ENCODE measurements around the gene SLC9A4.

Gene SLC9A4

DNA sequence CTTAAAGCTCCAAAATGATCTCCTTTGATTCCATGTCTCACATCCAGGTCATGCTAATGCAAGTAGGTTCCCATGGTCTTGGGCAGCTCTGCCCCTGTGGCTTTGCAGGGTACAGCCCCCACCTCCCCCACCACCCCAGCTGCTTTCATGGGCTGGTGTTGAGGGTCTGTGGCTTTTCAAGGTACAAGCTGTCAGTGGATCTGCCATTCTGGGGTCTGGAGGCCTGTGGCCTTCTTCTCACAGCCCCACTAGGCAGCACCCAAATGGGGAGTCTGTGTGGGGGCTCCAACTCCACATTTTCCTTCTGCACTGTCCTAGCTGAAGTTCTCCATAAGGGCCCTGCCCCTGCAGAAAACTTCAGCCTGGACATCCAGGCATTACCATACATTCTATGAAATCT lies 19.0 kb downstream of the SLC9A4 start:
- H3K36me3 Mint-ChIP-seq, result no peaks in the 10 kb centered on the region
- no peaks in the 10 kb centered on the region for H3K9me3 Mint-ChIP-seq
- peaks cover 27% of the 10 kb centered on the region for H3K27me3 Mint-ChIP-seq
- no peak for DNase-seq
- H3K4me3 Mint-ChIP-seq, result no peak overlapping the region
- H3K4me1 Mint-ChIP-seq, result peaks cover 5% of the 10 kb centered on the region
- CTCF ChIA-PET, result interaction anchor here (1.1 kb wide), 1 partner anchor 9 kb away, joined by 3 read pairs; no protein-coding TSS in a partner anchor
- no peak overlapping the region for H3K27ac Mint-ChIP-seq

DNA sequence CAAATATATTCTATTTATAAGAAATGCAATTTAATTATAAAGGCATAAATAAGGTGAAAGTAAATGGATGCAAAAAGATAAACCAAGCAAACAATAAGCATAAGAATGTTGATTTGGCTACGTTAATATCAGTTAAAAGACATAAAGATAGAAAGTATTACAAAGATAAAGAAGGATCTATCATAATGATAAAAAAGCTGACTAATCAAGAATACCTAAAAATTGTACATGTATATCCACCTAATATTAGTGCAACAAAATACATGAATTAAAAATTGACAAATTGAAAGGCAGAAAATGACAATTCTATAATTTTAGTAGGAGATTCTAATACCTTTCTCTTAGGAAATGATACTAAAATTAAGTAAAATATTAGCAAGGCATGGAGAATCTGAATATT lies 21.5 kb downstream of the SLC9A4 start:
- Mint-ChIP-seq H3K27ac (no peak overlapping the region), H3K36me3 (no peaks in the 10 kb centered on the region), H3K27me3 (peaks cover 27% of the 10 kb centered on the region), H3K9me3 (no peaks in the 10 kb centered on the region), H3K4me3 (no peak overlapping the region), H3K4me1 (peaks cover 4% of the 10 kb centered on the region)
- CTCF ChIA-PET, result no interaction called here
- no peak for DNase-seq

GRCh38 chr2:102498414-102498813 lies 25.4 kb downstream of the SLC9A4 start:
- no peak overlapping the region for H3K27ac Mint-ChIP-seq
- CTCF ChIA-PET, result interaction anchor here (0.5 kb wide), 1 partner anchor 195 kb away, joined by 3 read pairs; no protein-coding TSS in a partner anchor

GRCh38 chr2:102499558-102499957 lies 26.5 kb downstream of the SLC9A4 start:
- Mint-ChIP-seq H3K27me3 (peaks cover 20% of the 10 kb centered on the region), H3K4me3 (no peak overlapping the region), H3K9me3 (no peaks in the 10 kb centered on the region), H3K4me1 (no peaks in the 10 kb centered on the region), H3K27ac (no peak overlapping the region), H3K36me3 (no peaks in the 10 kb centered on the region)
- CTCF ChIA-PET, result interaction anchor here (2.7 kb wide), 1 partner anchor 26 kb away, joined by 8 read pairs; the partner anchor contains the start of gene SLC9A4
- no peak for DNase-seq

More at GRCh38 chr2:102498414-102498813, 25.4 kb downstream of the SLC9A4 start:
- Mint-ChIP-seq H3K9me3 (no peaks in the 10 kb centered on the region), H3K4me3 (no peak overlapping the region), H3K27me3 (peaks cover 20% of the 10 kb centered on the region), H3K4me1 (no peaks in the 10 kb centered on the region), H3K36me3 (no peaks in the 10 kb centered on the region)
- DNase-seq, result no peak

GRCh38 chr2:102502576-102502975 lies 29.6 kb downstream of the SLC9A4 start:
- Mint-ChIP-seq H3K4me3 (no peak overlapping the region), H3K9me3 (no peaks in the 10 kb centered on the region)

GRCh38 chr2:102504833-102505232 lies 31.8 kb downstream of the SLC9A4 start:
- Mint-ChIP-seq H3K27ac (no peak overlapping the region), H3K4me1 (peaks cover 3% of the 10 kb centered on the region), H3K27me3 (peaks cover 23% of the 10 kb centered on the region), H3K9me3 (no peaks in the 10 kb centered on the region), H3K36me3 (no peaks in the 10 kb centered on the region), H3K4me3 (no peak overlapping the region)
- no peak for DNase-seq
- CTCF ChIA-PET, result no interaction called here

More at GRCh38 chr2:102502576-102502975, 29.6 kb downstream of the SLC9A4 start:
- no peak for DNase-seq
- Mint-ChIP-seq H3K4me1 (no peaks in the 10 kb centered on the region), H3K27me3 (peaks cover 22% of the 10 kb centered on the region), H3K36me3 (no peaks in the 10 kb centered on the region), H3K27ac (no peak overlapping the region)
- CTCF ChIA-PET, result no interaction called here

DNA sequence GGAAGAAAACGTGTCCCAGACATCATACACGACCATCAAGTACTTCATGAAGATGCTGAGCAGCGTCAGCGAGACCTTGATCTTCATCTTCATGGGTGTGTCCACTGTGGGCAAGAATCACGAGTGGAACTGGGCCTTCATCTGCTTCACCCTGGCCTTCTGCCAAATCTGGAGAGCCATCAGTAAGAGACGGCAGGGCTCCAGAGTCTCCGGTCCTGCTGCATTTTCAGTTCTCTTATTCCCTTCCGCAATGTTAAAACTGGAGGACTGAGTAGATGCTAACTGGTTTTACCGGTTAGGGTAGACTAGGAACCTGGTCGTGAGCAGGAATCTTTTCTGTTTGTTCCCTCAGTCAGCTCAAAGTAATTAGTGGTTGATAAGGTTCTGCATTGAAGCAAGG lies 32.3 kb downstream of the SLC9A4 start:
- DNase-seq, result no peak
- H3K36me3 Mint-ChIP-seq, result no peaks in the 10 kb centered on the region
- H3K4me1 Mint-ChIP-seq, result peaks cover 3% of the 10 kb centered on the region
- H3K27me3 Mint-ChIP-seq, result peaks cover 23% of the 10 kb centered on the region
- H3K4me3 Mint-ChIP-seq, result no peak overlapping the region
- H3K9me3 Mint-ChIP-seq, result no peaks in the 10 kb centered on the region
- H3K27ac Mint-ChIP-seq, result no peak overlapping the region
- CTCF ChIA-PET, result no interaction called here

DNA sequence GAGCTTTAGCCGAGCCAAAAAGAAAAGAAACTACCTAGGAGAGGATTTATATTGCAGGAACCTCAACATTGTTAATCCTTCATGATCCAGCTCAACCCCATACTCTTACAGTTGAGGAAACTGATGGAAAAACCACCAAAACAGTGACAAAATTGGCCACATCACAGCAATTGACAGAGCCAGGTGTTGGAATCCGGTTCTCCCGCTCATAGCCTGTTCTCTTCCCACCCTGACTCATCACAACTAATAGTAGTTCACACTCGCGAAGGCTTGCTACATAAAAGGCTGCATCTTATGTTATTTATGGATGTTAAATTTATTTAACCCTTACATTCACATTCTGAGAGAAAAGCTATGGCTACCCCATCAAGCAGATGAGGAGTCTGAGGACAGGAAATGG lies 33.7 kb downstream of the SLC9A4 start:
- Mint-ChIP-seq H3K36me3 (no peaks in the 10 kb centered on the region), H3K4me1 (peaks cover 3% of the 10 kb centered on the region), H3K27ac (no peak overlapping the region), H3K27me3 (peaks cover 19% of the 10 kb centered on the region), H3K4me3 (no peak overlapping the region), H3K9me3 (no peaks in the 10 kb centered on the region)
- CTCF ChIA-PET, result no interaction called here
- no peak for DNase-seq

DNA sequence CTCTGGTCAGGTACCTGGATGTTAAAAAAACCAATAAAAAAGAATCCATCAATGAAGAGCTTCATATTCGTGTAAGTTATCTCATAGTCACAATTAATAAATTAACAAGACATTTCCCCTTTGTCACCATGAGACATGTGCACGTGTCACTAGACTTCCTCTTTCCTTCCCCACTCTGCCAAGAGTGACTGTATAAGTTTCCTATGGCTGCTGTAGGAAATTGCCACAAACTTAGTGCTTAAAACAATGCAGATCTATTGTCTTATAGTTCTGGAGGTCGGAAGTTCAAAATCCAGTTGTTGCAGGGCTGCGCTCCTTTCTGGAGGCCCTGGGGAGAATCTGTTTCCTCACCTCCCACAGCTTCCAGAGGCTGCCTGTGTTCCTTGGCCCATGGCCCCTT lies 35.8 kb downstream of the SLC9A4 start:
- CTCF ChIA-PET, result no interaction called here
- no peak for DNase-seq
- Mint-ChIP-seq H3K36me3 (no peaks in the 10 kb centered on the region), H3K27ac (no peak overlapping the region), H3K9me3 (no peaks in the 10 kb centered on the region), H3K4me1 (peaks cover 3% of the 10 kb centered on the region), H3K4me3 (no peak overlapping the region), H3K27me3 (peaks cover 28% of the 10 kb centered on the region)

- CTCF ChIA-PET, result no interaction called here
- no peak overlapping the region for H3K4me3 Mint-ChIP-seq
- peaks cover 32% of the 10 kb centered on the region for H3K27me3 Mint-ChIP-seq
- no peaks in the 10 kb centered on the region for H3K9me3 Mint-ChIP-seq
- no peak for DNase-seq
- H3K27ac Mint-ChIP-seq, result no peak overlapping the region
- peaks cover 3% of the 10 kb centered on the region for H3K4me1 Mint-ChIP-seq
- H3K36me3 Mint-ChIP-seq, result no peaks in the 10 kb centered on the region
These were observed 36.7 kb downstream of the SLC9A4 start for GRCh38 chr2:102509749-102510148.

DNA sequence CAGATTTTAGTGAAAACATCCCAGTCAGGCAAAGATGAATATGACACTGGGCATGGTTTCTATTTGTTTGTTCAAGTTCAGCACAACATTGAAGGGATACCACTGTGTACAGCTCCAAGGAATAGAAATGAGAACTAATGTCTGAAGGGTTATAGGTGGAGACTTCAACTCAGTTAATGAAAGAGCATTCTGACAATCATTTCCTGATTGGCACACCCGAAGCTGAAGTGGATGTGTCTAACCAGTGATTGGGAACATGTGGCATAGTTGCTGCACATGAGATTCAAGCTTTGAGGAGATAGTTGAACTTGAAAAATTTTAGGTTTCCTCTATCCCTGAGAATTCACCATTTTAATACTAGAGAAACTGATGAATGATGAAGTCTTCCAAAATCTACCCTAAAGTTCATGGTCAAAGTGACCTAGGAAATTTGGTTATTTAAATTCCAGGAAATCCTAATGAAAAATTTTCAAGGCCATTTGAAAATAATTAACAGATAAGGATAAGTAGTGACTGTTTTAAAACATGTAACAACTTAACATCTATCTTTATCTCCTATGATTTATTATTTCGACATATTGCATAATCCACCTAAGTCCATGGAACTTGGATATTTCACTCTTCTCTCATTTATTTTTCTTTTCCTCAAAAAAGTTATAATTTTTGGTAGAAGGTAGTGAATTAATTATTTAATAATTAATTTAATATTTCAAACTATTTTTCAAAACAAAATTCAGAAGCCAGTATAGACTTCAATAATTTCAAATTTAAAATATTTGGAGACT lies 38.0 kb downstream of the SLC9A4 start:
- Mint-ChIP-seq H3K4me3 (no peak overlapping the region), H3K36me3 (no peaks in the 10 kb centered on the region), H3K27me3 (peaks cover 27% of the 10 kb centered on the region), H3K4me1 (peaks cover 3% of the 10 kb centered on the region), H3K27ac (no peak overlapping the region), H3K9me3 (no peaks in the 10 kb centered on the region)
- CTCF ChIA-PET, result no interaction called here
- no peak for DNase-seq

DNA sequence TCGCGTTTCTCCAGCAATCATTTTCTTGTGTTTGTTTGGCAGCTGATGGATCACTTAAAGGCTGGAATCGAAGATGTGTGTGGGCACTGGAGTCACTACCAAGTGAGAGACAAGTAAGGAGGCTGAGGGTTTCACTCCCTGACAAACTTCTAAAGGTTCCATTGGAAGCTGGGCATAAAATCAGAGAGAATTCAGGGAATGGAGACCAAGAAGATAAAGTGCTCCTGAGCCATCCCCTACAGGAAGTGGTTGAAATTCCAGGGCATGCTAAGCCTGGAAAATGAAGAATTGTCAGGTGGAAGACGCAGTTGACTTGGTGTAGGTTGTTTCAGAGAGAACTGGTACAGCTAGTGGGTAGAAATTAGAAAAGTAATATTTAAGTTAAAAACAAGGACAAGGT lies 39.1 kb downstream of the SLC9A4 start:
- peaks cover 3% of the 10 kb centered on the region for H3K4me1 Mint-ChIP-seq
- CTCF ChIA-PET, result no interaction called here

DNA sequence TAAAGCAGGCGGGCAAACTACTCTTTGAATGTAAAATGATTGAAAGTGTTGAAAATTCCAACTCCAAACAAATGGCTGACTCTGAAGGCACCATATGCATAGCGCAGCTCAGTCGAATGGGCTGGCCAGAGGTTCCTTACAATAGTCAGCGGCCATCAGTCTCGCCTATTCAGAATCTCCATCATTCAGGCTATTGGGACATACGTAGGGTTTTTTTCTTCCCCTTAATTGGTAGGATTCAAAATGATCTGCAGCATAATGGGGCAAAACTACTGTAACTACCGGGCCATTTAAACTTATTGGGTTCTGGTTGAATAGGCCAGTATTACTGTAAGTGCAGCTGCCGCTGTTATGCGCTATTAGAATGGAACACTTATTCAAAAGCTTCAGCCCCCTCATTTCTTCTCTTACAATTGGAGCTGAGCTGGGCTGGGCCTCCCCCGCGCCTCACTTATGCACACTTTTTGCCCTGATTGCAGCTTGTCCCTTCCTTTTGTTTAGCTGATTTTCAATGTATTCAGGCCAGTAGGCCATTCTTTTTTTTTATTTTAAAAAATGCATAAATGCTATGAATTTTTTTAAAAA lies 40.4 kb downstream of the SLC9A4 start:
- Mint-ChIP-seq H3K4me1 (peaks cover 3% of the 10 kb centered on the region), H3K27me3 (peaks cover 23% of the 10 kb centered on the region), H3K36me3 (no peaks in the 10 kb centered on the region), H3K4me3 (no peak overlapping the region), H3K9me3 (no peaks in the 10 kb centered on the region), H3K27ac (no peak overlapping the region)
- CTCF ChIA-PET, result no interaction called here
- DNase-seq, result no peak

More for the DNA sequence above, 39.1 kb downstream of the SLC9A4 start:
- Mint-ChIP-seq H3K36me3 (no peaks in the 10 kb centered on the region), H3K27ac (no peak overlapping the region), H3K9me3 (no peaks in the 10 kb centered on the region), H3K27me3 (peaks cover 27% of the 10 kb centered on the region), H3K4me3 (no peak overlapping the region)
- DNase-seq, result no peak

GRCh38 chr2:102514061-102514785 lies 41.2 kb downstream of the SLC9A4 start:
- CTCF ChIA-PET, result no interaction called here
- H3K9me3 Mint-ChIP-seq, result no peaks in the 10 kb centered on the region
- peaks cover 3% of the 10 kb centered on the region for H3K4me1 Mint-ChIP-seq
- H3K4me3 Mint-ChIP-seq, result no peak overlapping the region
- DNase-seq, result no peak
- peaks cover 20% of the 10 kb centered on the region for H3K27me3 Mint-ChIP-seq
- H3K36me3 Mint-ChIP-seq, result no peaks in the 10 kb centered on the region
- no peak overlapping the region for H3K27ac Mint-ChIP-seq

- Mint-ChIP-seq H3K36me3 (no peaks in the 10 kb centered on the region), H3K27ac (no peak overlapping the region)
These were observed 42.8 kb downstream of the SLC9A4 start for GRCh38 chr2:102515851-102516250.

More at GRCh38 chr2:102515851-102516250, 42.8 kb downstream of the SLC9A4 start:
- H3K4me3 Mint-ChIP-seq, result no peak overlapping the region
- CTCF ChIA-PET, result no interaction called here
- no peaks in the 10 kb centered on the region for H3K4me1 Mint-ChIP-seq
- no peak for DNase-seq
- H3K9me3 Mint-ChIP-seq, result no peaks in the 10 kb centered on the region
- H3K27me3 Mint-ChIP-seq, result peaks cover 18% of the 10 kb centered on the region
